HG03135 (cell line): ENCODE measurements around the gene UCKL1.

Experiments
- ATAC-seq: cut with Tn5 transposase; IDR thresholded peaks from one replicate; pipeline ENCODE4 v1.9.1; 2021; ENCODE audit warnings: mild to moderate bottlenecking, moderate library complexity; ENCODE audit not compliant: unreplicated experiment

UCKL1 gene

GRCh38 chr20:63959699-63960075, 3.5 kb upstream of the UCKL1 start:
- no peak for ATAC-seq

GRCh38 chr20:63958964-63959698, 2.9 kb upstream of the UCKL1 start:
- no peak for ATAC-seq

GRCh38 chr20:63958471-63958870, 2.3 kb upstream of the UCKL1 start:
- no peak for ATAC-seq

- no peak for ATAC-seq
Observed at GRCh38 chr20:63957690-63958441, 1.6 kb upstream of the UCKL1 start.

GRCh38 chr20:63957004-63957689, 931 bp upstream of the UCKL1 start:
- no peak for ATAC-seq

- peak; percentile 12 for ATAC-seq
Observed at GRCh38 chr20:63956664-63957003, 418 bp upstream of the UCKL1 start.

- ATAC-seq, result peak; percentile 23
Observed at GRCh38 chr20:63955281-63955826, 862 bp downstream of the UCKL1 start.

GRCh38 chr20:63953764-63954429, 2.3 kb downstream of the UCKL1 start:
- ATAC-seq, result no peak

GRCh38 chr20:63952769-63953168, 3.4 kb downstream of the UCKL1 start:
- no peak for ATAC-seq

GRCh38 chr20:63952210-63952535, 4.0 kb downstream of the UCKL1 start:
- no peak for ATAC-seq

- no peak for ATAC-seq
Observed at GRCh38 chr20:63951398-63952209, 4.6 kb downstream of the UCKL1 start.

- ATAC-seq, result no peak
Observed at GRCh38 chr20:63950701-63951397, 5.4 kb downstream of the UCKL1 start.

- no peak for ATAC-seq
Observed at GRCh38 chr20:63947638-63948456, 8.4 kb downstream of the UCKL1 start.

- ATAC-seq, result no peak
Observed at GRCh38 chr20:63946986-63947637, 9.1 kb downstream of the UCKL1 start.

GRCh38 chr20:63945921-63946920, 10.0 kb downstream of the UCKL1 start:
- no peak for ATAC-seq

GRCh38 chr20:63945031-63945658, 11.1 kb downstream of the UCKL1 start:
- no peak for ATAC-seq
